ENCODE results near the gene CARF.
"Not testable (repeated sequence)": the region's sequence is repeated elsewhere in the genome, so short reads cannot be mapped to it uniquely, and the experiment has no call there.

The CARF gene

GRCh38 chr2:202941771-202942170, 29.7 kb downstream of the CARF start:
- no peak for DNase-seq

DNA sequence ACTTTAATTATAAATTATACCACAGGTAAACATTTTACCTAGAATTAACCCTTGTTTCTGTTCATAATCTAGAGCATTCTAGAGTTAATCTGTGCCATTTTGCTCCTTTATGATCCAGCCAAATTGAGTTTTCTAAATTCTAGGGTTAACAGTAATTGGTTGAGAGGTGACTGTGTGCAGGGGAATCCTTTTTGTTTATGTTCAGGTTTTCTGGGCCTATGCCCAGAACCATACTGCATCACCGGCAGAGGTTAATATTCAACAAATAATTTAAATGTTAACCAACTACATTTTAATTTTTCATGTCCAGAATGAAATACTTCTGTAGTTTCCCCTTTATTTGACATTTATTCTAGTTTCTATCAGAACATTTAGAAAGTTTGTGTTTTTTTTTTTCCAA, 32.3 kb downstream of the CARF start:
- no peak for DNase-seq

DNA sequence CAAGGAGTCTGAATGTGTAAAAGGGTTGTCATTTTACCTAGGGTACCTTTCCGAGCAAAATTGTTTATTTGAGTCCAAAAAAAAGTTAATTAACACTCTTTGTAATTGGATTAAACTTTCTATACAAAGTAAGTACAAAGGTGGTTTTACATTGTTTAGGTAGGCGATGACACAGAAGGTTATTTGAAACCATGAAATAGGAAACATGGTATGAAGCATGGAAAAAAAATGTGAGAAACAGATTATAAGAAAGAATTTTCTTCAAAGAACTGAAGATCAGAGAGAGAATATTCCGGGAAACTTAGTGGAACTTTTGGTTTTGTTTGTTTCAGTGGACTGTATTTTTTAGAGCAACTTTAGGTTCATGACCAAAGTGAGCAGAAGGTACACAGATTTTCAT, 32.7 kb downstream of the CARF start:
- DNase-seq = no peak

GRCh38 chr2:202945497-202945896, 33.4 kb downstream of the CARF start:
- DNase-seq = no peak

GRCh38 chr2:202949333-202949732, 37.3 kb downstream of the CARF start:
- not testable (repeated sequence) for DNase-seq

DNA sequence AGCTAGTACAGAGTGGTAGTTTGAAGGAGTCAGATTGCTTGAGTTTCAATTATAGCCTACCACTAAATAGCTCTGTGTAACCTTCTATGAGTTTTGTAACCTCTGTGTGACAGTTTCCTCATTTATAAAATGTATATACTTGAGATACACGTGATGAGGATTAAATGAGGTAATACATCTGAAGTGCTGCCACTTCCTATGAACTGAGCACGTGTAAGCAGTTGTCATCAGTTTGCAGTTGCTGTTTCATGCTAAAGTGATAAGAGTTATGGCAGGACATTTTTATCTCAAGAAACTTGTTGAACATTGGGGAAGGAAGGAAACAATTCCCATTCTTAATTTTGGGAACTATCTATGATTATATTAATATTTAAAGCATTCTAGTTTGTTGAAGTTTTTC, 38.5 kb downstream of the CARF start:
- no peak for DNase-seq

DNA sequence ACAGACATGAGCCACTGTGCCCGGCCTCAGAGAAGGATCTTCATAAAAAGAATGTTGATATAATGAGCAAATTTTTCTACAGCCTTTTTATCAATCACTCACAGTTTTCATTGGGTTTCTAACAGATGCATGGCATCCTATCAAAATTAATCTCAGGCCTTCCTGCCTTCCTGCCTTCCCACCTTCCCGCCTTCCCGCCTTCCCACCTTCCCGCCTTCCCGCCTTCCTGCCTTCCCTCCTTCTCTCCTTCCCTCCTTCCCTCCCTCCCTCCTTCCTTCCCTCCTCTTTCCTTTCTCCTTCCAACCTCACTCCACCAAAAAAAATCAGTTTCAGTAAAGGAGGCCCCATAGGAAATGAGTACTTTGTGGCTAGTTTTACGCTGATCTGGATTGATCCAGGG, 48.4 kb downstream of the CARF start:
- no peak for DNase-seq

DNA sequence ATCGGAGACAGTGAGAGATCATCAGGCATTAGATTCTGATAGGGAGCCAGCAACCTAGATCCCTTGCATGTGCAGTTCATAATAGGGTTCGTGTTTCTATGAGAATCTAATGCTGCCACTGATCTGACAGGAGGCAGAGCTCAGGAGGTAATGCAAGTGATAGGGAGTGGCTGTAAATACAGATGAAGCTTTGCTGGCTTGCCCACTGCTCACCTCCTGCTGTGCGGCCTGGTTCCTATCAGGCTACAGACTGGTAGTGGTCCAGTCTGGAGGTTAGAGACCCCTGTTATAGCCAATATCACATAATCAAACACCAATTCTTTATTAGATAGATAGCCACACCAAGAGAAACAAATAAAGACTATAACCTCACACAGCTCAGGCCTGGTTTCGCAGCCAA, 51.6 kb downstream of the CARF start:
- DNase-seq = no peak

DNA sequence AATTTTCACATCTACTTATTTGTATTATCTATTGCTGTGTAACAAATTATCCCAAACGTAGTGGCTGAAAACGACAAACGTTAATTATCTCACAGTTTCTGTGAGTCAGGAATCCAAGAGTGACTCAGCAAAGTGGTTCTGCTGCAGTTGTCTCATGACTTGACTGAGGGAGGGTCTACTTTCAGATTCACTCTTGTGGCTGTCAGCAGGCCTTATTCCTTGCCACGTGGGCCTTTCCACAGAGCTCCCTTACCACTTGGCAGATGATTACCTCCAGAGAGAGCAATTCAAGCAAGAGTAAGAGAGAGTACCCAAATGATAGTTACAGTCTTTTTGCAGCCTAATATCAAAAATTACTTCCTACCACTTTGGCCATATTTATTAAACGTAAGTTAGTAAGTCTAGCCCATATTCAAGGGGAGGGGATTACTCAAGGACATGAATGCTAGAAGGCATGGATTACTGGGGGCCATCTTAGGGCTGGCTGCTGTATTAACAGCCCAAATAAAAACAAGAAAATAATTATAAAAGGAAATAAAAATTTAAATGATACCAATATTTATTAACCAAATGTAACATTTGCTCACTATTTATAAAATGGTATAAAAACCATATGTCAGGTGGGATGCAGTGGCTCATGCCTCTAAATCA, 53.9 kb downstream of the CARF start:
- DNase-seq = no peak

DNA sequence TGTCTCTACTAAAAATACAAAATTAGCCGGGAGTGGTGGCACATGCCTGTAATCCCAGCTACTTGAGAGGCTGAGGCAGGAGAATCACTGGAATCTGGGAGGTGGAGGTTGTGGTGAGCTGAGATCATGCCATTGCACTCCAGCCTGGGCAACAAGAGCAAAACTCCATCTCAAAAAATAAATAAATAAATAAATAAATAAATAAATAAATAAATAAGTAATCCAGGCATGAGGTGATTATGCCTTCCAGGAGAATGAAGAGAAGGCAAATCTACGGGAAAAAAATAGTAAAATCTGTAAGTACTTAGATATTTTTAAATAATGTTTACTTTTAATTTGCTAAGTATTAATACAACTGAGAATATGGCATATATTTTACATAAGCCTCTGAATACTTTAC, 57.3 kb downstream of the CARF start:
- DNase-seq = not testable (repeated sequence)

DNA sequence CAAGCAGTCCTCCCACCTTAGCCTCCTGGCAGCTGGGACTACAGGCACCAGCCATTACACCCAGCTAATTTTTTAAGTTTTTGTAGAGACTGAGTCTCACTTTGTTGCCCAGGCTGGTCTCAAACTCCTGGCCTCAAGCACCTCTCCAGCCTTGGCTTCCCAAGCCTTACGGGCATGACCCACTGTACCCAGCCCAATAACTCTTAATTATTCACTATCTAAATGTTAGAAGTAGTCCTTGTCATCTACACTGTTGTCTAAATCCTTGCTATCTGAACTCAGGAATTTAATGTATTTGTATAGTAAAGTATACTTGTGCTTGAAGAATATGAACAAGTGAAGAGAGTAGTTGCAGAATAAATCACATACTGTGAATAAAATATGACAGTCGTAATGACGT, 64.7 kb downstream of the CARF start:
- no peak for DNase-seq

GRCh38 chr2:202982779-202983491, 70.9 kb downstream of the CARF start:
- DNase-seq = no peak

GRCh38 chr2:202989749-202990148, 77.7 kb downstream of the CARF start:
- DNase-seq = no peak

GRCh38 chr2:202990501-202990900, 78.4 kb downstream of the CARF start:
- no peak for DNase-seq

DNA sequence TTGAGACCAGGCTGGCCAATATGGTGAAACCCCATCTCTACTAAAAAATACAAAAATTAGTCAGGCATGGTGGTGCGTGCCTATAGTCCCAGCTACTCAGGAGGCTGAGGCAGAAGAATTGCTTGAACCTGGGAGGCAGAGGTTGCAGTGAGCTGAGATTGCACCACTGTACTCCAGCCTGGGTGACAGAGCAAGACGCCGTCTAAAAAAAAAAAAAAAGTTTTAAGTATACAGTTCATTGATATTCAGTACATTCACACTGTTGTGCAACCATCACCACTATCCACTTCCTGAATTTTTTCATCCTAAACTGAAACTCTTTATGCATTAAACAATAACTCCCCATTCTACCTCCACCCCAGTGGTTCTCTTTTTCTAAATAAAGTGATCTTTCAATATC, 85.0 kb downstream of the CARF start:
- not testable (repeated sequence) for DNase-seq

- no peak for DNase-seq
Measured at GRCh38 chr2:203002054-203002821, 90.2 kb downstream of the CARF start.

GRCh38 chr2:203003716-203004115, 91.6 kb downstream of the CARF start:
- DNase-seq = no peak

- DNase-seq = peak; percentile 92
Measured at GRCh38 chr2:203014456-203015199, 102.6 kb downstream of the CARF start, which contains the start of gene NBEAL1. TSS of gene NBEAL1 (plus strand) at chr2:203014875. CDS start at chr2:203016385, 1,510 bp downstream.

DNA sequence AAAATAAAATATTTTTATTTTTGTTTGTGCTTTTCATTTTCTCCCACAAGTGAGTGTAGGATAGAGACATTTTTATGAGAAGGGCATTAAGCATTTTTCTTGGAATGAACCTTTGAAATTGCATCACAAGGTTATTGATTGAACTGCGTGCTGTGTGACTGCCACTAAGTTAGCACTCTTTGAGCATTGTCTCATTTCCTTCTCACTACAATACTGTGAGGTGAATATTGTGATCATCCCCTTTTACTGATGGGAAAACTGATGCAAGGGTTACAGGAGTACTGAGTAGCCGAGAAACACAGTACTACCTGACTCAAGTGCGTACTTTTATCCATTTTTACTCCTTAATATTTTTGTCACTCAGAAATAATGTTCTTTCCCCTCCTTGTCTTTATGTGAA, 104.6 kb downstream of the CARF start:
- no peak for DNase-seq

- DNase-seq = no peak
Measured at GRCh38 chr2:203018181-203018580, 106.1 kb downstream of the CARF start.

GRCh38 chr2:203019142-203019541, 107.1 kb downstream of the CARF start:
- DNase-seq = no peak

DNA sequence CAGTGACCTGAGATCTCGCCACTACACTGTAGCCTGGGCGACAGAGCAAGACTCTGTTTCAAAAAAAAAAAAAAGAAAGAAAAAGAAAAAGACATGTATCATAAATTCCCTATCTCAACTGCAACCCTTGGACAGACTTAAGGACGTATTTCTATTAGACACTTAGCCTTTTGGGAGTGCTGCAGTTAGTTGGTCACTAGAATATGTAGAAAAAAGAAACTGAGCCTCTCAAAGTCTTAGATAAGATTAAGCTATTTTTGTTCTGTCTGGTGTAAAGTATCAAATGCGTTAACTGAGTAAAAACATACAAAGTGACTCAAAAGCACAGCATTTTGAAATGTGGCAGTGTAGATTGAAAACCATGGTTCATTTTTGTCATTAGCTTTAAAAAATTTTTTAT, 109.9 kb downstream of the CARF start:
- DNase-seq = no peak

DNA sequence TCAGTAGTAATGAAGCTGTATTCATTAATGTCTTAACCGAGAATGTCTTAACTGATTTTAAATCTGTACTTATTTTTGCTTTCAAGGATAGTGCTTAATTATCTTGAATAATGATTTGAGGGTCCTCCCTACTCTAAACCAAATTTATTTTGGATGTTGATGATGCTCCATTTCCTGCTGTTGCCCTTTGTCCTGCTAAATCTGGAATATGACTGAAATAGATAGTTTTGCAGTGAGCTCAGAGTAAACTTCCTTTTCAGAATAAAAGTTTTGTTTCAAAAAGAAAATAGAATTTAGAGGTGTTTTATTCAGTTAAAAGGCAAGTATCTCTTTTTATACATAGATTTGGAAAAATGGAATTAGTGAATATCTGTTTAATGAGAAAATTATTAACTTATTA, 110.7 kb downstream of the CARF start:
- no peak for DNase-seq
